Measurements from ENCODE around the gene TCAP. TPM values are rescaled to one million over a fixed set of nuclear protein-coding genes. Genes with fewer than 3 reads are reported as not detected.
A peak's percentile ranks its signal among the peaks of the same experiment; 100 is the strongest.

TCAP gene
- polyA plus RNA-seq, 1 experiment, result 0.12 TPM

DNA sequence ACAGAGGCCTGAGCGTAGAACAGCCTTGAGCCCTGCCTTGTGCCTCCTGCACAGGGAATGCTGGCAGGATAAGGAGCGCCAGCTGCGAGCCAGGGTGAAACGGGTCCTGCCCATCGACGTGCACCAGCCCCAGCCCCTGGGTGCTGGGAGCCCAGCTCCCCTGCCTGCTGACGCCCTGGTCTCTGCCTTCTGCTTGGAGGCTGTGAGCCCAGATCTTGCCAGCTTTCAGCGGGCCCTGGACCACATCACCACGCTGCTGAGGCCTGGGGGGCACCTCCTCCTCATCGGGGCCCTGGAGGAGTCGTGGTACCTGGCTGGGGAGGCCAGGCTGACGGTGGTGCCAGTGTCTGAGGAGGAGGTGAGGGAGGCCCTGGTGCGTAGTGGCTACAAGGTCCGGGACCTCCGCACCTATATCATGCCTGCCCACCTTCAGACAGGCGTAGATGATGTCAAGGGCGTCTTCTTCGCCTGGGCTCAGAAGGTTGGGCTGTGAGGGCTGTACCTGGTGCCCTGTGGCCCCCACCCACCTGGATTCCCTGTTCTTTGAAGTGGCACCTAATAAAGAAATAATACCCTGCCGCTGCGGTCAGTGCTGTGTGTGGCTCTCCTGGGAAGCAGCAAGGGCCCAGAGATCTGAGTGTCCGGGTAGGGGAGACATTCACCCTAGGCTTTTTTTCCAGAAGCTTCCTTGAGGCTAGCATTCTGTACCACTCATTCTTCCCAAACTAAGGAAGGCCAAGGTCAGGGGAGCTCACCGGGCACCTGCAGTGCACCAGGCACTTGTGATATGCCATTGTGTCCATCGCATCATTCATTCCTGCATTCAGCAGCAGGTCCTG, 5.0 kb downstream of the TCAP start:
- POLR2A ChIA-PET, result no interaction called here
- CTCF ChIA-PET, result interaction anchor here (0.8 to 5.0 kb wide), 6 partner anchors 12 to 60 kb away, joined by 3 to 92 read pairs (median 4); no protein-coding TSS in a partner anchor
- H3K27me3 ChIP-seq (ENCODE audit: control insufficient read depth, insufficient read depth, low read length), result peaks cover 37% of the 10 kb centered on the region
- no peaks in the 10 kb centered on the region for H3K9me3 ChIP-seq (ENCODE audit: control insufficient read depth, insufficient read depth, low read length)
- TF ChIP-seq, protein P1, sequence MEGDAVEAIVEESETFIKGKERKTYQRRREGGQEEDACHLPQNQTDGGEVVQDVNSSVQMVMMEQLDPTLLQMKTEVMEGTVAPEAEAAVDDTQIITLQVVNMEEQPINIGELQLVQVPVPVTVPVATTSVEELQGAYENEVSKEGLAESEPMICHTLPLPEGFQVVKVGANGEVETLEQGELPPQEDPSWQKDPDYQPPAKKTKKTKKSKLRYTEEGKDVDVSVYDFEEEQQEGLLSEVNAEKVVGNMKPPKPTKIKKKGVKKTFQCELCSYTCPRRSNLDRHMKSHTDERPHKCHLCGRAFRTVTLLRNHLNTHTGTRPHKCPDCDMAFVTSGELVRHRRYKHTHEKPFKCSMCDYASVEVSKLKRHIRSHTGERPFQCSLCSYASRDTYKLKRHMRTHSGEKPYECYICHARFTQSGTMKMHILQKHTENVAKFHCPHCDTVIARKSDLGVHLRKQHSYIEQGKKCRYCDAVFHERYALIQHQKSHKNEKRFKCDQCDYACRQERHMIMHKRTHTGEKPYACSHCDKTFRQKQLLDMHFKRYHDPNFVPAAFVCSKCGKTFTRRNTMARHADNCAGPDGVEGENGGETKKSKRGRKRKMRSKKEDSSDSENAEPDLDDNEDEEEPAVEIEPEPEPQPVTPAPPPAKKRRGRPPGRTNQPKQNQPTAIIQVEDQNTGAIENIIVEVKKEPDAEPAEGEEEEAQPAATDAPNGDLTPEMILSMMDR (IDR thresholded peaks at IDR 0.05; ENCODE audit: low read depth, low read length), result no peak
- H3K27ac ChIP-seq (ENCODE audit: low read depth, low read length), result no peak overlapping the region
- no peak overlapping the region for H3K4me3 ChIP-seq (ENCODE audit: low read depth, low read length)
- no peak for DNase-seq (ENCODE audit: low read depth, low spot score)

DNA sequence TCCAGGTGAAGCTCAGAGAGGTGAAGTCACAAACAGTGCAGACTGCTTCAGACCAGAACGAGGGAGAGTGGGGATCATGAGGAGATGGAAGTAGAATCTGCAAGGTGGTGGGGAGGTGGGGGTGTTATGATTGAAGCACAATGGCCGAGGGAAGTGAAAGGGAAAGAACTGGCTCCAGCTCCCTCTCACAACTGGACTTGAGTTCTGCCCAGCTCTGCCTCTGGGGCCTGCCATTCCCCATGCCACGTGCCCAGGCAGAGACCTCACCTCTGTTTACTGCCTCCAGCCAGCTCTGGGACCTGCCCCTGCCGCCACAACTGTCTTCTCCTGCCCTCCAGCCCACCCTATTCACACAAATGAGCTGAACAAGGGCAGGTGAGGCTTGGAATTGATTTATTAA, 5.6 kb downstream of the TCAP start:
- POLR2A ChIA-PET, result interaction anchor here (0.9 kb wide), 1 partner anchor 29 kb away, joined by 4 read pairs; the partner anchor contains the start of gene ERBB2
- Histone ChIP-seq H3K27me3 (ENCODE audit: control insufficient read depth, insufficient read depth, low read length) (peaks cover 36% of the 10 kb centered on the region), H3K27ac (ENCODE audit: low read depth, low read length) (no peak overlapping the region), H3K4me3 (ENCODE audit: low read depth, low read length) (no peak overlapping the region), H3K9me3 (ENCODE audit: control insufficient read depth, insufficient read depth, low read length) (no peaks in the 10 kb centered on the region)
- CTCF ChIA-PET, result interaction anchor here (0.8 to 5.0 kb wide), 6 partner anchors 12 to 123 kb away, joined by 3 to 92 read pairs (median 4); no protein-coding TSS in a partner anchor
- DNase-seq (ENCODE audit: low read depth, low spot score), result no peak
- TF ChIP-seq, protein P1 (IDR thresholded peaks at IDR 0.05; ENCODE audit: low read depth, low read length), result no peak

GRCh38 chr17:39671651-39672521, 6.7 kb downstream of the TCAP start:
- CTCF ChIA-PET, result interaction anchor here (0.6 to 5.0 kb wide), 12 partner anchors 8 to 124 kb away, joined by 3 to 92 read pairs (median 4); partner anchors contain the start of gene PGAP3
- H3K4me3 ChIP-seq (ENCODE audit: low read depth, low read length), result no peak overlapping the region
- TF ChIP-seq, protein P1 (IDR thresholded peaks at IDR 0.05; ENCODE audit: low read depth, low read length), result peak; percentile 72
- DNase-seq (ENCODE audit: low read depth, low spot score), result no peak
- peaks cover 29% of the 10 kb centered on the region for H3K27me3 ChIP-seq (ENCODE audit: control insufficient read depth, insufficient read depth, low read length)
- H3K27ac ChIP-seq (ENCODE audit: low read depth, low read length), result no peak overlapping the region
- POLR2A ChIA-PET, result interaction anchor here (0.6 to 0.9 kb wide), 2 partner anchors 28 to 78 kb away, joined by 3 to 4 read pairs; partner anchors contain the start of gene ERBB2
- H3K9me3 ChIP-seq (ENCODE audit: control insufficient read depth, insufficient read depth, low read length), result no peaks in the 10 kb centered on the region

GRCh38 chr17:39672522-39673334, 7.6 kb downstream of the TCAP start:
- POLR2A ChIA-PET, result no interaction called here
- no peak overlapping the region for H3K4me3 ChIP-seq (ENCODE audit: low read depth, low read length)
- CTCF ChIA-PET, result interaction anchor here (0.6 to 5.0 kb wide), 8 partner anchors 8 to 125 kb away, joined by 3 to 92 read pairs (median 5); no protein-coding TSS in a partner anchor
- peaks cover 23% of the 10 kb centered on the region for H3K27me3 ChIP-seq (ENCODE audit: control insufficient read depth, insufficient read depth, low read length)
- no peak overlapping the region for H3K27ac ChIP-seq (ENCODE audit: low read depth, low read length)
- DNase-seq (ENCODE audit: low read depth, low spot score), result no peak
- no peaks in the 10 kb centered on the region for H3K9me3 ChIP-seq (ENCODE audit: control insufficient read depth, insufficient read depth, low read length)
- TF ChIP-seq, protein P1 (IDR thresholded peaks at IDR 0.05; ENCODE audit: low read depth, low read length), result no peak
